ENCODE measurements around the gene RP2. TPM values are rescaled to one million over a fixed set of nuclear protein-coding genes. Genes with fewer than 3 reads are reported as not detected.

Gene RP2
- total RNA-seq (10 to 100 TPM; 10.5 to 11.5 TPM), polyA plus RNA-seq (1 to 10 TPM; 3.2 to 4.1 TPM)

DNA sequence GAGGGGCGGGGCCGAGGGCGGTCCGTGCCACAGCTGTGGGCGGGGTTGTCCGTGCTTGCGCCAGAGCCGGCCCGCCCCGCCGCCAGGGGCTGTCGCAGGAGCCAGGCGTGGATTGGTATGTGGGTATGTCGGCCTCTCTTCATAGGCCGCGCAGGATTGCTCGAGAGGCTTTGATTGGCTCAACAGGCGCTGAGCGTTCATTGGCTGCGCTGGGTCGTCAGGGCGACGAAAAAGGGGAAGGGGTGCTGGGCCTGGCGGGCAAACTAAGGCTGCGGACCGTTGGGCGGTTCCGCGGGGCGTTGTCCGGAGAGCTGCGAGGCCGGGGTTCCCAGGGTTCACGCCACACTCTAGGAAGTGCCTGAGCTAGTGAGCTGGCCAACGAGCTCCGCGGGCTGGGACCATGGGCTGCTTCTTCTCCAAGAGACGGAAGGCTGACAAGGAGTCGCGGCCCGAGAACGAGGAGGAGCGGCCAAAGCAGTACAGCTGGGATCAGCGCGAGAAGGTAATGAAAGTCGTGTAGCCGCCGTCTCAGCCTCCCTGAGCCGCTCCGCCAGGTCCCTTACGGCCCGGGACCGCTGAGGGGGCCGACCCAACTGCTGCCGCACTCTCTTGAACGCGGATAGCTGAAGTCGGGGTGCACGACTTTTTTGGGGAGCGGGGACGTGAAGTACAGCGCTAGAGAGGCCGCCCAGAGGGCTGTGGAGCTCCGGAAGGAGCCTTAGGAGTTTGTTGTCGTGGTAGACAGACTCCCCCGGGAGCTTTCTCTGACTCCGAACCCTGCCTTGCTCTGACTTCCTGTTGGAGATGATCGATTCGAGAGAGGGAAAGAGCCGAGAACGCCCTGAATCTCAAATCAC lies at the start of gene RP2:
RP2 (plus strand) TSS at position 343 of the 857 bp plus-strand sequence; CDS start at position 401, 58 bp downstream.
- peaks cover 0 to 10% (median 7%) of the 10 kb centered on the region in 4 donors for H3K4me1 ChIP-seq (ENCODE audit: control insufficient read depth in 4 of 4, insufficient read depth in 4 of 4, low read length in 3 of 4)
- H3K9me3 ChIP-seq (ENCODE audit: control insufficient read depth in 4 of 4, low read length in 3 of 4), result no peaks in the 10 kb centered on the region
- WGBS, result under 1% methylated on average over 71 of the region's 71 CpGs
- peak within 1 kb of the TSS; percentile 74 to 88 for H3K27ac ChIP-seq (ENCODE audit: low read depth in 1 of 2, low read length in 2 of 2)
- H3K27me3 ChIP-seq (ENCODE audit: control insufficient read depth in 4 of 4, insufficient read depth in 4 of 4, low read length in 3 of 4), result peaks cover 0 to 2% (median 0%) of the 10 kb centered on the region in 4 donors
- H3K36me3 ChIP-seq (ENCODE audit: control insufficient read depth in 4 of 4, insufficient read depth in 3 of 4, low read depth in 1 of 4, low read length in 3 of 4), result no peaks in the 10 kb centered on the region
- TF ChIP-seq, protein P1, sequence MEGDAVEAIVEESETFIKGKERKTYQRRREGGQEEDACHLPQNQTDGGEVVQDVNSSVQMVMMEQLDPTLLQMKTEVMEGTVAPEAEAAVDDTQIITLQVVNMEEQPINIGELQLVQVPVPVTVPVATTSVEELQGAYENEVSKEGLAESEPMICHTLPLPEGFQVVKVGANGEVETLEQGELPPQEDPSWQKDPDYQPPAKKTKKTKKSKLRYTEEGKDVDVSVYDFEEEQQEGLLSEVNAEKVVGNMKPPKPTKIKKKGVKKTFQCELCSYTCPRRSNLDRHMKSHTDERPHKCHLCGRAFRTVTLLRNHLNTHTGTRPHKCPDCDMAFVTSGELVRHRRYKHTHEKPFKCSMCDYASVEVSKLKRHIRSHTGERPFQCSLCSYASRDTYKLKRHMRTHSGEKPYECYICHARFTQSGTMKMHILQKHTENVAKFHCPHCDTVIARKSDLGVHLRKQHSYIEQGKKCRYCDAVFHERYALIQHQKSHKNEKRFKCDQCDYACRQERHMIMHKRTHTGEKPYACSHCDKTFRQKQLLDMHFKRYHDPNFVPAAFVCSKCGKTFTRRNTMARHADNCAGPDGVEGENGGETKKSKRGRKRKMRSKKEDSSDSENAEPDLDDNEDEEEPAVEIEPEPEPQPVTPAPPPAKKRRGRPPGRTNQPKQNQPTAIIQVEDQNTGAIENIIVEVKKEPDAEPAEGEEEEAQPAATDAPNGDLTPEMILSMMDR (IDR thresholded peaks at IDR 0.05; ENCODE audit: low read depth, low read length, missing input control), result peak; percentile 29
- TF ChIP-seq SP1 (IDR thresholded peaks at IDR 0.05) (peak; percentile 77), FOXA2 (IDR thresholded peaks at IDR 0.05) (no peak), RXRA (IDR thresholded peaks at IDR 0.05) (peak; percentile 16 to 30), YY1 (IDR thresholded peaks at IDR 0.05) (peak; percentile 21), JUND (IDR thresholded peaks at IDR 0.05) (no peak), TAF1 (conservative IDR thresholded peaks at IDR 0.05) (peak; percentile 81)
- TF ChIP-seq, protein P2, sequence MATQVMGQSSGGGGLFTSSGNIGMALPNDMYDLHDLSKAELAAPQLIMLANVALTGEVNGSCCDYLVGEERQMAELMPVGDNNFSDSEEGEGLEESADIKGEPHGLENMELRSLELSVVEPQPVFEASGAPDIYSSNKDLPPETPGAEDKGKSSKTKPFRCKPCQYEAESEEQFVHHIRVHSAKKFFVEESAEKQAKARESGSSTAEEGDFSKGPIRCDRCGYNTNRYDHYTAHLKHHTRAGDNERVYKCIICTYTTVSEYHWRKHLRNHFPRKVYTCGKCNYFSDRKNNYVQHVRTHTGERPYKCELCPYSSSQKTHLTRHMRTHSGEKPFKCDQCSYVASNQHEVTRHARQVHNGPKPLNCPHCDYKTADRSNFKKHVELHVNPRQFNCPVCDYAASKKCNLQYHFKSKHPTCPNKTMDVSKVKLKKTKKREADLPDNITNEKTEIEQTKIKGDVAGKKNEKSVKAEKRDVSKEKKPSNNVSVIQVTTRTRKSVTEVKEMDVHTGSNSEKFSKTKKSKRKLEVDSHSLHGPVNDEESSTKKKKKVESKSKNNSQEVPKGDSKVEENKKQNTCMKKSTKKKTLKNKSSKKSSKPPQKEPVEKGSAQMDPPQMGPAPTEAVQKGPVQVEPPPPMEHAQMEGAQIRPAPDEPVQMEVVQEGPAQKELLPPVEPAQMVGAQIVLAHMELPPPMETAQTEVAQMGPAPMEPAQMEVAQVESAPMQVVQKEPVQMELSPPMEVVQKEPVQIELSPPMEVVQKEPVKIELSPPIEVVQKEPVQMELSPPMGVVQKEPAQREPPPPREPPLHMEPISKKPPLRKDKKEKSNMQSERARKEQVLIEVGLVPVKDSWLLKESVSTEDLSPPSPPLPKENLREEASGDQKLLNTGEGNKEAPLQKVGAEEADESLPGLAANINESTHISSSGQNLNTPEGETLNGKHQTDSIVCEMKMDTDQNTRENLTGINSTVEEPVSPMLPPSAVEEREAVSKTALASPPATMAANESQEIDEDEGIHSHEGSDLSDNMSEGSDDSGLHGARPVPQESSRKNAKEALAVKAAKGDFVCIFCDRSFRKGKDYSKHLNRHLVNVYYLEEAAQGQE (IDR thresholded peaks at IDR 0.05), result peak; percentile 52
- peak within 1 kb of the TSS; percentile 62 to 87 (median 73) for H3K4me3 ChIP-seq (ENCODE audit: low read depth in 1 of 3, low read length in 3 of 3)
- H3K9ac ChIP-seq (ENCODE audit: low read depth in 1 of 2, low read length in 2 of 2), result peak within 1 kb of the TSS; percentile 58 to 79
- peak; percentile 83 for DNase-seq (ENCODE audit: low spot score)

DNA sequence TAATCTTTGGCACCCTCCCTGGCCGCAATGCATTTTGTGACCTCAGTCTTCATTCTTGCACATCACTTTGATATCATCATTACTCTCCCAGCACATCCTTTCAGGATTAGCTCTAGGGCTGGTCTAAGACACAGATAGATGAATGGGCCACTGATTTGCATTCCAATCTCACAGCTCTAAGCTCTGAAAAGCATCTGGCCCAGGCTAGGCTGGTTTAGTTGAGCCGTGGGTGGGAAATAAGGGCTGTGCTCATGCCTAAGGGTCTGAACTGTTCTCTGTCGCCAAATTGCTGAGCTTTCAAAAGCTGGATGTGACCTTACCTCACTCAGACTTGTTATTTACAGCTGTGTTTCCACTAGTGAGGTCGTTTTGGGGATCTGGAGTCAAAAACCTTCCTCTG lies 47.9 kb upstream of the RP2 start:
- Histone ChIP-seq H3K4me1 (ENCODE audit: control insufficient read depth in 4 of 4, insufficient read depth in 4 of 4, low read length in 3 of 4) (peaks cover 0 to 9% (median 6%) of the 10 kb centered on the region in 4 donors), H3K27ac (ENCODE audit: low read depth in 1 of 2, low read length in 2 of 2) (no peak overlapping the region), H3K9ac (ENCODE audit: low read depth in 1 of 2, low read length in 2 of 2) (no peak overlapping the region), H3K4me3 (ENCODE audit: low read depth in 1 of 3, low read length in 3 of 3) (no peak overlapping the region), H3K9me3 (ENCODE audit: control insufficient read depth in 4 of 4, low read length in 3 of 4) (no peaks in the 10 kb centered on the region), H3K36me3 (ENCODE audit: control insufficient read depth in 4 of 4, insufficient read depth in 3 of 4, low read depth in 1 of 4, low read length in 3 of 4) (no peaks in the 10 kb centered on the region), H3K27me3 (ENCODE audit: control insufficient read depth in 4 of 4, insufficient read depth in 4 of 4, low read length in 3 of 4) (no peaks in the 10 kb centered on the region)
- no peak for DNase-seq (ENCODE audit: low spot score)
- WGBS, result 60% methylated on average over 4 of the region's 4 CpGs
- no peak for TF ChIP-seq RAD21 (IDR thresholded peaks at IDR 0.05)
- no peak for TF ChIP-seq JUND (IDR thresholded peaks at IDR 0.05)
- no peak for TF ChIP-seq HNF4A (conservative IDR thresholded peaks at IDR 0.05)
- no peak for TF ChIP-seq MAX (IDR thresholded peaks at IDR 0.05)
- TF ChIP-seq FOXA1 (IDR thresholded peaks at IDR 0.05), result no peak
- no peak for TF ChIP-seq NR2F2 (IDR thresholded peaks at IDR 0.05)
- TF ChIP-seq SP1 (IDR thresholded peaks at IDR 0.05), result no peak
- TF ChIP-seq, protein P3, sequence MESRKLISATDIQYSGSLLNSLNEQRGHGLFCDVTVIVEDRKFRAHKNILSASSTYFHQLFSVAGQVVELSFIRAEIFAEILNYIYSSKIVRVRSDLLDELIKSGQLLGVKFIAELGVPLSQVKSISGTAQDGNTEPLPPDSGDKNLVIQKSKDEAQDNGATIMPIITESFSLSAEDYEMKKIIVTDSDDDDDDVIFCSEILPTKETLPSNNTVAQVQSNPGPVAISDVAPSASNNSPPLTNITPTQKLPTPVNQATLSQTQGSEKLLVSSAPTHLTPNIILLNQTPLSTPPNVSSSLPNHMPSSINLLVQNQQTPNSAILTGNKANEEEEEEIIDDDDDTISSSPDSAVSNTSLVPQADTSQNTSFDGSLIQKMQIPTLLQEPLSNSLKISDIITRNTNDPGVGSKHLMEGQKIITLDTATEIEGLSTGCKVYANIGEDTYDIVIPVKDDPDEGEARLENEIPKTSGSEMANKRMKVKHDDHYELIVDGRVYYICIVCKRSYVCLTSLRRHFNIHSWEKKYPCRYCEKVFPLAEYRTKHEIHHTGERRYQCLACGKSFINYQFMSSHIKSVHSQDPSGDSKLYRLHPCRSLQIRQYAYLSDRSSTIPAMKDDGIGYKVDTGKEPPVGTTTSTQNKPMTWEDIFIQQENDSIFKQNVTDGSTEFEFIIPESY (IDR thresholded peaks at IDR 0.05), result no peak
- TF ChIP-seq YY1 (IDR thresholded peaks at IDR 0.05), result no peak
- TF ChIP-seq, protein P2 (IDR thresholded peaks at IDR 0.05), result no peak
- TF ChIP-seq, protein P1 (IDR thresholded peaks at IDR 0.05; ENCODE audit: low read depth, low read length, missing input control), result no peak
